Kidney epithelial cell (primary cell): ENCODE results near the gene SMIM44. TPM values are rescaled to one million over a fixed set of nuclear protein-coding genes. Genes with fewer than 3 reads are reported as not detected.

Experiments
- DNase-seq: peaks from one replicate; pipeline ENCODE4 v3.0.0-alpha.2; 2010; ENCODE audit warnings: low read depth
- H3K27me3 ChIP-seq: 2 replicates; pipeline ENCODE4 v1.6.0; 2011; ENCODE audit warnings: low read length; ENCODE audit not compliant: control insufficient read depth, insufficient read depth
- H3K36me3 ChIP-seq: 2 replicates; pipeline ENCODE4 v1.5.1; 2011; ENCODE audit warnings: low read length; ENCODE audit not compliant: control insufficient read depth, insufficient read depth
- H3K4me3 ChIP-seq: 2 replicates; pipeline ENCODE4 v1.5.1; 2011; ENCODE audit warnings: low read depth, mild to moderate bottlenecking, control low read depth, low read length
- CTCF ChIP-seq: IDR thresholded peaks from 2 replicates; pipeline ENCODE4 v1.5.1; 2011; ENCODE audit warnings: mild to moderate bottlenecking, moderate library complexity, low read length, control low read depth, inconsistent platforms; ENCODE audit not compliant: insufficient read depth, poor library complexity, severe bottlenecking
- total RNA-seq: library from RNA; depleted of rRNA; stranded (reverse); fragments of >200 nt; gene quantifications from 2 replicates; pipeline ENCODE4 v1.2.3, GENCODE V29; 2015

The SMIM44 gene
- total RNA-seq, 1 donor from 2014 or later: 1.2 TPM

GRCh38 chr19:3515891-3516422, 32.7 kb upstream of the SMIM44 start:
- H3K36me3 ChIP-seq: no peaks in the 10 kb centered on the region
- TF ChIP-seq CTCF: no peak
- no peak for DNase-seq
- no peak overlapping the region for H3K4me3 ChIP-seq
- H3K27me3 ChIP-seq: no peaks in the 10 kb centered on the region

GRCh38 chr19:3514930-3515329, 31.7 kb upstream of the SMIM44 start:
- Histone ChIP-seq H3K27me3 (no peaks in the 10 kb centered on the region), H3K36me3 (no peaks in the 10 kb centered on the region), H3K4me3 (no peak overlapping the region)
- no peak for DNase-seq
- TF ChIP-seq CTCF: no peak

GRCh38 chr19:3513229-3514140, 30.2 kb upstream of the SMIM44 start:
- no peak for TF ChIP-seq CTCF
- no peak for DNase-seq

GRCh38 chr19:3512562-3513228, 29.5 kb upstream of the SMIM44 start:
- Histone ChIP-seq H3K27me3 (no peaks in the 10 kb centered on the region), H3K4me3 (no peak overlapping the region), H3K36me3 (no peaks in the 10 kb centered on the region)
- TF ChIP-seq CTCF: no peak
- no peak for DNase-seq

More at GRCh38 chr19:3513229-3514140, 30.2 kb upstream of the SMIM44 start:
- no peak overlapping the region for H3K4me3 ChIP-seq
- no peaks in the 10 kb centered on the region for H3K36me3 ChIP-seq
- no peaks in the 10 kb centered on the region for H3K27me3 ChIP-seq

GRCh38 chr19:3511506-3512251, 28.4 kb upstream of the SMIM44 start:
- TF ChIP-seq CTCF: no peak
- no peaks in the 10 kb centered on the region for H3K36me3 ChIP-seq
- no peaks in the 10 kb centered on the region for H3K27me3 ChIP-seq
- DNase-seq: no peak
- no peak overlapping the region for H3K4me3 ChIP-seq
